HepG2 (cell line): ENCODE results near the gene TALDO1. TPM values are rescaled to one million over a fixed set of nuclear protein-coding genes. Genes with fewer than 3 reads are reported as not detected.

Experiments
- AGO2 ChIP-seq: fragments of 200-400 bp; formaldehyde crosslinking; optimal IDR thresholded peaks from 2 replicates; pipeline ENCODE3; 2017; ENCODE audit warnings: mild to moderate bottlenecking, low read depth, low read length, moderate library complexity
- ARID4A ChIP-seq: sonication (generic); formaldehyde crosslinking; IDR thresholded peaks from 2 replicates; pipeline ENCODE4 v1.5.0; 2020; ENCODE audit warnings: mild to moderate bottlenecking, missing genetic modification reagents, borderline replicate concordance
- CREM ChIP-seq, 2 experiments: sonication (generic) in 1 of 2; formaldehyde crosslinking in 1 of 2; IDR thresholded peaks; 2 replicates each; pipeline versions ENCODE4 v1.4.0 to v1.6.1; 2016 to 2020; ENCODE audit warnings: antibody characterized with exemption in 1 of 2, mild to moderate bottlenecking in 1 of 2, missing genetic modification reagents in 1 of 2
- EP300 ChIP-seq, 3 experiments: sonication (generic) in 1 of 3; formaldehyde crosslinking in 1 of 3; IDR thresholded peaks; 2 replicates each; pipeline versions ENCODE4 v1.5.1 to v1.6.1; 2011 to 2020; ENCODE audit warnings: low read depth in 2 of 3, low read length in 2 of 3, borderline replicate concordance in 1 of 3, improper control_type of control experiment in 1 of 3, mild to moderate bottlenecking in 1 of 3, missing genetic modification reagents in 1 of 3, moderate library complexity in 1 of 3
- HINFP ChIP-seq: sonication (generic); formaldehyde crosslinking; IDR thresholded peaks from 2 replicates; pipeline ENCODE4 v1.4.0; 2020; ENCODE audit warnings: low read depth, mild to moderate bottlenecking, missing genetic modification reagents
- HMGA1 ChIP-seq: sonication (generic); formaldehyde crosslinking; conservative IDR thresholded peaks from 2 replicates; pipeline ENCODE4 v1.4.0; 2020; ENCODE audit warnings: missing genetic modification reagents
- HNRNPL ChIP-seq: fragments of 200-400 bp; formaldehyde crosslinking; IDR thresholded peaks from 2 replicates; pipeline ENCODE4 v1.6.1; 2017; ENCODE audit warnings: mild to moderate bottlenecking, low read depth, low read length
- HNRNPLL ChIP-seq: fragments of 200-400 bp; formaldehyde crosslinking; IDR thresholded peaks from 2 replicates; pipeline ENCODE4 v1.6.1; 2017; ENCODE audit warnings: mild to moderate bottlenecking, low read depth, low read length; ENCODE audit not compliant: poor library complexity, severe bottlenecking
- HOXA3 ChIP-seq: sonication (generic); formaldehyde crosslinking; IDR thresholded peaks from 2 replicates; pipeline ENCODE4 v1.5.0; 2020; ENCODE audit warnings: missing genetic modification reagents
- ISL2 ChIP-seq: sonication (generic); formaldehyde crosslinking; IDR thresholded peaks from 2 replicates; pipeline ENCODE4 v1.5.0; 2020; ENCODE audit warnings: missing genetic modification reagents
- KLF13 ChIP-seq: sonication (generic); formaldehyde crosslinking; IDR thresholded peaks from 2 replicates; pipeline ENCODE4 v1.4.0; 2020; ENCODE audit warnings: mild to moderate bottlenecking, missing genetic modification reagents
- MYC ChIP-seq: sonication (generic); formaldehyde crosslinking; IDR thresholded peaks from 2 replicates; pipeline ENCODE4 v1.9.0; 2021; ENCODE audit warnings: missing genetic modification reagents, borderline replicate concordance
- NBN ChIP-seq: fragments of 450-650 bp; conservative IDR thresholded peaks from 2 replicates; pipeline ENCODE4 v1.6.1; 2017
- NRL ChIP-seq: sonication (generic); formaldehyde crosslinking; IDR thresholded peaks from 2 replicates; pipeline ENCODE4 v1.5.0; 2020; ENCODE audit warnings: missing genetic modification reagents, mild to moderate bottlenecking, moderate library complexity, borderline replicate concordance
- POLR2AphosphoS5 ChIP-seq: IDR thresholded peaks from 2 replicates; pipeline ENCODE4 v1.6.1; 2012; ENCODE audit warnings: low read depth, low read length
- SALL2 ChIP-seq: sonication (generic); formaldehyde crosslinking; IDR thresholded peaks from 2 replicates; pipeline ENCODE4 v1.8.1; 2023; ENCODE audit warnings: mild to moderate bottlenecking, missing genetic modification reagents, inconsistent platforms
- SP4 ChIP-seq: sonication (generic); formaldehyde crosslinking; IDR thresholded peaks from 2 replicates; pipeline ENCODE4 v1.8.1; 2023; ENCODE audit warnings: mild to moderate bottlenecking, missing genetic modification reagents
- TAF15 ChIP-seq: fragments of 200-400 bp; formaldehyde crosslinking; IDR thresholded peaks from one replicate; pipeline ENCODE4 v1.6.1; 2018; ENCODE audit warnings: mild to moderate bottlenecking, low read depth, low read length; ENCODE audit not compliant: poor library complexity, severe bottlenecking
- TGIF2 ChIP-seq: IDR thresholded peaks from 2 replicates; pipeline ENCODE4 v1.6.1; 2016; ENCODE audit warnings: control low read depth, missing compliant biosample characterization
- ZBTB44 ChIP-seq: sonication (generic); formaldehyde crosslinking; IDR thresholded peaks from 2 replicates; pipeline ENCODE4 v1.4.0; 2020; ENCODE audit warnings: missing genetic modification reagents
- ZNF17 ChIP-seq: sonication (generic); formaldehyde crosslinking; IDR thresholded peaks from 2 replicates; pipeline ENCODE4 v1.5.0; 2020; ENCODE audit warnings: mild to moderate bottlenecking, missing genetic modification reagents
- ZSCAN31 ChIP-seq: sonication (generic); formaldehyde crosslinking; IDR thresholded peaks from 2 replicates; pipeline ENCODE4 v1.5.0; 2020; ENCODE audit warnings: low read depth, mild to moderate bottlenecking, missing genetic modification reagents
- polyA plus RNA-seq, 8 experiments: library from polyadenylated mRNA; depleted of rRNA in 3 of 8; stranded (reverse) in 7 of 8; unstranded in 1 of 8; fragments of >200 nt; fragmentation: Illumina TruSeq in 4 of 8; extraction: Trizol in 4 of 8; gene quantifications; 2 replicates each; pipeline versions ENCODE4 v1.2.1 to v1.2.3, GENCODE V29; 2011 to 2016; ENCODE audit warnings: low read depth in 4 of 8, missing spikeins in 1 of 8, mixed read lengths in 1 of 8; ENCODE audit not compliant: insufficient read depth in 1 of 8
- total RNA-seq, 5 experiments: library from RNA; depleted of rRNA; stranded (reverse); fragments of >200 nt; fragmentation: Illumina TruSeq; extraction: Trizol; gene quantifications; 2 replicates each; pipeline ENCODE4 v1.2.3, GENCODE V29; 2016; ENCODE audit warnings: low read depth in 1 of 5

TALDO1 gene
- total and polyA plus RNA-seq, 2 of the 13 experiments (the other 11 are each of a cell fraction or from before 2014, with no cell fraction given): 107 to 240 TPM

GRCh38 chr11:729492-730074 lies 17.7 kb upstream of the TALDO1 start (continued):
- TF ChIP-seq TAF15 (peak; percentile 43), POLR2AphosphoS5 (0 out of 2 replicates have a peak, but pooled peaks have one; percentile 43), HNRNPLL (peak; percentile 41), ISL2 (peak; percentile 40; the same call in 1 of the 2 replicates), TGIF2 (CRISPR knock-in tag) (no peak), NRL (0 out of 2 replicates have a peak, but pooled peaks have one; percentile 5), CREM (IDR thresholded peaks at IDR 0.05) (peak; percentile 38; the same call in 1 of the 2 replicates), CREM (CRISPR knock-in tag; IDR thresholded peaks at IDR 0.05) (no peak), EP300 (IDR thresholded peaks at IDR 0.05; ENCODE audit: low read depth in 2 of 2, low read length in 2 of 2) (peak in 1 of 2 experiments; percentile 32; a peak in 1 of 4 replicates), EP300 (CRISPR knock-in tag; IDR thresholded peaks at IDR 0.05; ENCODE audit: borderline replicate concordance) (0 out of 2 replicates have a peak, but pooled peaks have one; percentile 12), HNRNPL (peak; percentile 91), ZSCAN31 (CRISPR knock-in tag) (no peak), SP4 (no peak), HOXA3 (CRISPR knock-in tag) (peak; percentile 52; the same call in 1 of the 2 replicates), MYC (peak; percentile 55; the same call in 1 of the 2 replicates), AGO2 (peak; percentile 82), HMGA1 (CRISPR knock-in tag) (no peak), NBN (no peak), SALL2 (CRISPR knock-in tag) (0 out of 2 replicates have a peak, but pooled peaks have one; percentile 26), KLF13 (no peak), ARID4A (peak; percentile 14; the same call in 1 of the 2 replicates), ZBTB44 (CRISPR knock-in tag) (no peak), ZNF17 (no peak), HINFP (CRISPR knock-in tag) (no peak)
